ENCODE results near the gene RNF227.
A peak's percentile ranks its signal among the peaks of the same experiment; 100 is the strongest.

RNF227 gene

GRCh38 chr17:7945651-7946050 lies 29.6 kb upstream of the RNF227 start:
- no peak overlapping the region for H3K27ac ChIP-seq (ENCODE audit: low read depth, low read length)
- no peak overlapping the region for H3K9ac ChIP-seq (ENCODE audit: low read depth, low read length)
- H3K36me3 ChIP-seq (ENCODE audit: control insufficient read depth, insufficient read depth, low read length): peaks cover 71% of the 10 kb centered on the region
- H3K9me3 ChIP-seq (ENCODE audit: control insufficient read depth, insufficient read depth, low read length): no peaks in the 10 kb centered on the region
- no peak overlapping the region for H3K4me3 ChIP-seq (ENCODE audit: low read depth, low read length)
- no peaks in the 10 kb centered on the region for H3K27me3 ChIP-seq (ENCODE audit: control insufficient read depth, insufficient read depth, low read length)
- H3K4me1 ChIP-seq (ENCODE audit: control insufficient read depth, insufficient read depth, low read length): no peaks in the 10 kb centered on the region

GRCh38 chr17:7944326-7944725 lies 28.2 kb upstream of the RNF227 start:
- Histone ChIP-seq H3K36me3 (ENCODE audit: control insufficient read depth, insufficient read depth, low read length) (peaks cover 83% of the 10 kb centered on the region), H3K4me3 (ENCODE audit: low read depth, low read length) (no peak overlapping the region), H3K4me1 (ENCODE audit: control insufficient read depth, insufficient read depth, low read length) (no peaks in the 10 kb centered on the region), H3K9me3 (ENCODE audit: control insufficient read depth, insufficient read depth, low read length) (no peaks in the 10 kb centered on the region), H3K9ac (ENCODE audit: low read depth, low read length) (no peak overlapping the region), H3K27ac (ENCODE audit: low read depth, low read length) (no peak overlapping the region), H3K27me3 (ENCODE audit: control insufficient read depth, insufficient read depth, low read length) (no peaks in the 10 kb centered on the region)

- H3K4me1 ChIP-seq (ENCODE audit: control insufficient read depth, insufficient read depth, low read length): no peaks in the 10 kb centered on the region
- no peak overlapping the region for H3K9ac ChIP-seq (ENCODE audit: low read depth, low read length)
- H3K4me3 ChIP-seq (ENCODE audit: low read depth, low read length): no peak overlapping the region
- no peaks in the 10 kb centered on the region for H3K9me3 ChIP-seq (ENCODE audit: control insufficient read depth, insufficient read depth, low read length)
- no peak overlapping the region for H3K27ac ChIP-seq (ENCODE audit: low read depth, low read length)
- no peaks in the 10 kb centered on the region for H3K27me3 ChIP-seq (ENCODE audit: control insufficient read depth, insufficient read depth, low read length)
- H3K36me3 ChIP-seq (ENCODE audit: control insufficient read depth, insufficient read depth, low read length): peaks cover 76% of the 10 kb centered on the region
Observed at GRCh38 chr17:7943291-7943690, 27.2 kb upstream of the RNF227 start.

GRCh38 chr17:7940743-7941142 lies 24.7 kb upstream of the RNF227 start:
- H3K36me3 ChIP-seq (ENCODE audit: control insufficient read depth, insufficient read depth, low read length): peaks cover 75% of the 10 kb centered on the region
- no peak overlapping the region for H3K4me3 ChIP-seq (ENCODE audit: low read depth, low read length)
- no peak overlapping the region for H3K27ac ChIP-seq (ENCODE audit: low read depth, low read length)
- no peaks in the 10 kb centered on the region for H3K4me1 ChIP-seq (ENCODE audit: control insufficient read depth, insufficient read depth, low read length)
- H3K9ac ChIP-seq (ENCODE audit: low read depth, low read length): no peak overlapping the region
- H3K27me3 ChIP-seq (ENCODE audit: control insufficient read depth, insufficient read depth, low read length): no peaks in the 10 kb centered on the region
- no peaks in the 10 kb centered on the region for H3K9me3 ChIP-seq (ENCODE audit: control insufficient read depth, insufficient read depth, low read length)

- H3K9me3 ChIP-seq (ENCODE audit: control insufficient read depth, insufficient read depth, low read length): no peaks in the 10 kb centered on the region
- H3K27ac ChIP-seq (ENCODE audit: low read depth, low read length): no peak overlapping the region
- H3K9ac ChIP-seq (ENCODE audit: low read depth, low read length): no peak overlapping the region
- H3K4me3 ChIP-seq (ENCODE audit: low read depth, low read length): no peak overlapping the region
- no peaks in the 10 kb centered on the region for H3K4me1 ChIP-seq (ENCODE audit: control insufficient read depth, insufficient read depth, low read length)
- no peaks in the 10 kb centered on the region for H3K27me3 ChIP-seq (ENCODE audit: control insufficient read depth, insufficient read depth, low read length)
- H3K36me3 ChIP-seq (ENCODE audit: control insufficient read depth, insufficient read depth, low read length): peaks cover 68% of the 10 kb centered on the region
Observed at GRCh38 chr17:7940034-7940433, 23.9 kb upstream of the RNF227 start.

GRCh38 chr17:7935859-7936258 lies 19.8 kb upstream of the RNF227 start:
- Histone ChIP-seq H3K4me1 (ENCODE audit: control insufficient read depth, insufficient read depth, low read length) (peaks cover 4% of the 10 kb centered on the region; the same call in 1 of the 2 replicates), H3K9me3 (ENCODE audit: control insufficient read depth, insufficient read depth, low read length) (no peaks in the 10 kb centered on the region), H3K4me3 (ENCODE audit: low read depth, low read length) (no peak overlapping the region), H3K36me3 (ENCODE audit: control insufficient read depth, insufficient read depth, low read length) (peaks cover 49% of the 10 kb centered on the region), H3K9ac (ENCODE audit: low read depth, low read length) (no peak overlapping the region), H3K27me3 (ENCODE audit: control insufficient read depth, insufficient read depth, low read length) (peaks cover 4% of the 10 kb centered on the region), H3K27ac (ENCODE audit: low read depth, low read length) (no peak overlapping the region)

GRCh38 chr17:7932949-7933348 lies 16.9 kb upstream of the RNF227 start:
- Histone ChIP-seq H3K36me3 (ENCODE audit: control insufficient read depth, insufficient read depth, low read length) (peaks cover 27% of the 10 kb centered on the region), H3K27ac (ENCODE audit: low read depth, low read length) (no peak overlapping the region), H3K4me3 (ENCODE audit: low read depth, low read length) (peak overlapping the region; percentile 83), H3K4me1 (ENCODE audit: control insufficient read depth, insufficient read depth, low read length) (peaks cover 4% of the 10 kb centered on the region), H3K27me3 (ENCODE audit: control insufficient read depth, insufficient read depth, low read length) (peaks cover 20% of the 10 kb centered on the region), H3K9ac (ENCODE audit: low read depth, low read length) (no peak overlapping the region), H3K9me3 (ENCODE audit: control insufficient read depth, insufficient read depth, low read length) (no peaks in the 10 kb centered on the region)

- Histone ChIP-seq H3K4me3 (ENCODE audit: low read depth, low read length) (peak overlapping the region; percentile 83), H3K9me3 (ENCODE audit: control insufficient read depth, insufficient read depth, low read length) (no peaks in the 10 kb centered on the region), H3K4me1 (ENCODE audit: control insufficient read depth, insufficient read depth, low read length) (peaks cover 4% of the 10 kb centered on the region), H3K9ac (ENCODE audit: low read depth, low read length) (no peak overlapping the region; the same call in 1 of the 2 replicates), H3K36me3 (ENCODE audit: control insufficient read depth, insufficient read depth, low read length) (peaks cover 27% of the 10 kb centered on the region), H3K27me3 (ENCODE audit: control insufficient read depth, insufficient read depth, low read length) (peaks cover 25% of the 10 kb centered on the region), H3K27ac (ENCODE audit: low read depth, low read length) (no peak overlapping the region)
Observed at GRCh38 chr17:7932483-7932891, 16.4 kb upstream of the RNF227 start.

- H3K27ac ChIP-seq (ENCODE audit: low read depth, low read length): peak within 1 kb of the TSS; percentile 45
- H3K9me3 ChIP-seq (ENCODE audit: control insufficient read depth, insufficient read depth, low read length): no peaks in the 10 kb centered on the region
- peaks cover 4% of the 10 kb centered on the region for H3K4me1 ChIP-seq (ENCODE audit: control insufficient read depth, insufficient read depth, low read length)
- H3K9ac ChIP-seq (ENCODE audit: low read depth, low read length): no peak within 1 kb of the TSS; the same call in 1 of the 2 replicates
- peaks cover 22% of the 10 kb centered on the region for H3K36me3 ChIP-seq (ENCODE audit: control insufficient read depth, insufficient read depth, low read length)
- H3K27me3 ChIP-seq (ENCODE audit: control insufficient read depth, insufficient read depth, low read length): peaks cover 30% of the 10 kb centered on the region
- H3K4me3 ChIP-seq (ENCODE audit: low read depth, low read length): peak within 1 kb of the TSS; percentile 83
Observed at GRCh38 chr17:7931709-7932482, 15.8 kb upstream of the RNF227 start, which contains the start of the genes CNTROB and TRAPPC1. CNTROB (plus strand) TSS chr17:7932206; CDS start chr17:7933080, 874 bp downstream. TRAPPC1 (minus strand) TSS chr17:7931946; CDS start chr17:7931829, 117 bp downstream.

GRCh38 chr17:7930841-7931631 lies 14.9 kb upstream of the RNF227 start:
- Histone ChIP-seq H3K9me3 (ENCODE audit: control insufficient read depth, insufficient read depth, low read length) (no peaks in the 10 kb centered on the region), H3K9ac (ENCODE audit: low read depth, low read length) (no peak overlapping the region), H3K4me1 (ENCODE audit: control insufficient read depth, insufficient read depth, low read length) (peaks cover 4% of the 10 kb centered on the region), H3K4me3 (ENCODE audit: low read depth, low read length) (peak overlapping the region; percentile 83), H3K27ac (ENCODE audit: low read depth, low read length) (no peak overlapping the region), H3K27me3 (ENCODE audit: control insufficient read depth, insufficient read depth, low read length) (peaks cover 39% of the 10 kb centered on the region), H3K36me3 (ENCODE audit: control insufficient read depth, insufficient read depth, low read length) (peaks cover 13% of the 10 kb centered on the region)
